ENCODE measurements around the gene POLR2M.

GRCh38 chr15:57758560-57758959, 52.0 kb downstream of the POLR2M start:
- TF ChIP-seq POLR2A (IDR thresholded peaks at IDR 0.05; ENCODE audit: extremely low read depth, insufficient read length) (no peak), CTCF (IDR thresholded peaks at IDR 0.05; ENCODE audit: low read depth, low read length) (no peak), MYC (IDR thresholded peaks at IDR 0.05; ENCODE audit: low read depth, low read length) (no peak), MAX (IDR thresholded peaks at IDR 0.05; ENCODE audit: low read depth, low read length) (no peak)

Measured in NB4 (cell line).